Stimulated activated CD4-positive, alpha-beta T cell treated with anti-CD3 and anti-CD28 coated beads, Interleukin-4, amount 100 ng/mL, for 24 hours (primary cell): ENCODE results near the gene ROPN1L.

Source experiments
- DNase-seq: peaks from one replicate; pipeline ENCODE4 v3.0.0-alpha.2; 2020

Gene ROPN1L

GRCh38 chr5:10431415-10431814 lies 10.3 kb upstream of the ROPN1L start:
- no peak for DNase-seq

- no peak for DNase-seq
Measured at GRCh38 chr5:10432059-10433008, 9.3 kb upstream of the ROPN1L start.

GRCh38 chr5:10434392-10434791 lies 7.3 kb upstream of the ROPN1L start:
- no peak for DNase-seq

- no peak for DNase-seq
Measured at GRCh38 chr5:10438301-10438700, 3.4 kb upstream of the ROPN1L start.

GRCh38 chr5:10439692-10440091 lies 2.0 kb upstream of the ROPN1L start:
- DNase-seq: no peak

- DNase-seq: no peak
Measured at GRCh38 chr5:10440367-10440990, 1.2 kb upstream of the ROPN1L start.

GRCh38 chr5:10441992-10442435 lies 335 bp downstream of the ROPN1L start:
- DNase-seq: no peak

GRCh38 chr5:10442576-10442975 lies 897 bp downstream of the ROPN1L start:
- DNase-seq: no peak

- DNase-seq: no peak
Measured at GRCh38 chr5:10445352-10445751, 3.7 kb downstream of the ROPN1L start.

GRCh38 chr5:10446490-10446889 lies 4.8 kb downstream of the ROPN1L start:
- no peak for DNase-seq

GRCh38 chr5:10447041-10447440 lies 5.4 kb downstream of the ROPN1L start:
- DNase-seq: no peak

- no peak for DNase-seq
Measured at GRCh38 chr5:10448754-10449360, 7.2 kb downstream of the ROPN1L start.

- DNase-seq: no peak
Measured at GRCh38 chr5:10451137-10451824, 9.6 kb downstream of the ROPN1L start.

GRCh38 chr5:10452768-10453331 lies 11.2 kb downstream of the ROPN1L start:
- peak; percentile 19 for DNase-seq

GRCh38 chr5:10453545-10453944 lies 11.9 kb downstream of the ROPN1L start:
- no peak for DNase-seq

- no peak for DNase-seq
Measured at GRCh38 chr5:10454591-10455276, 13.1 kb downstream of the ROPN1L start.

- no peak for DNase-seq
Measured at GRCh38 chr5:10455277-10455670, 13.6 kb downstream of the ROPN1L start.

- no peak for DNase-seq
Measured at GRCh38 chr5:10456583-10457420, 15.1 kb downstream of the ROPN1L start.

GRCh38 chr5:10457682-10458574 lies 16.2 kb downstream of the ROPN1L start:
- no peak for DNase-seq
